ENCODE measurements around the gene LIMD2.

The LIMD2 gene

GRCh38 chr17:63675231-63675606, 24.7 kb downstream of the LIMD2 start:
- no peak overlapping the region for H3K4me3 ChIP-seq (ENCODE audit: low read length, poor library complexity, severe bottlenecking)
- H3K79me2 ChIP-seq (ENCODE audit: insufficient read depth, low read length) = no peaks in the 10 kb centered on the region
- no peaks in the 10 kb centered on the region for H3K9me2 ChIP-seq (replicated peaks; ENCODE audit: low read depth, low read length)
- no peaks in the 10 kb centered on the region for H3F3A ChIP-seq (ENCODE audit: low read depth)
- H2AFZ ChIP-seq (ENCODE audit: low read length) = no peak overlapping the region
- no peak overlapping the region for H3K4me2 ChIP-seq (ENCODE audit: low read depth, low read length, poor library complexity, severe bottlenecking)
- H4K20me1 ChIP-seq (ENCODE audit: insufficient read depth, low read length, poor library complexity, severe bottlenecking) = no peaks in the 10 kb centered on the region
- no peaks in the 10 kb centered on the region for H3K4me1 ChIP-seq (ENCODE audit: insufficient read depth, low read length, poor library complexity, severe bottlenecking)
- H3K27me3 ChIP-seq (ENCODE audit: insufficient read depth, low read length, poor library complexity, severe bottlenecking) = no peaks in the 10 kb centered on the region
- H3K36me3 ChIP-seq (ENCODE audit: insufficient read depth, low read length) = peaks cover 32% of the 10 kb centered on the region; the same call in 1 of the 2 replicates
- TF ChIP-seq EZH2phosphoT487 (IDR thresholded peaks at IDR 0.05; ENCODE audit: borderline replicate concordance) = no peak
- no peak for TF ChIP-seq CTCF (conservative IDR thresholded peaks at IDR 0.05; ENCODE audit: low read length)
- no peak overlapping the region for H3K9ac ChIP-seq (ENCODE audit: low read depth, low read length, poor library complexity, severe bottlenecking)
- no peaks in the 10 kb centered on the region for H3K9me3 ChIP-seq (ENCODE audit: insufficient read depth, low read depth, low read length)

- H3K4me2 ChIP-seq (ENCODE audit: low read depth, low read length, poor library complexity, severe bottlenecking) = no peak overlapping the region
- no peak overlapping the region for H3K9ac ChIP-seq (ENCODE audit: low read depth, low read length, poor library complexity, severe bottlenecking)
- H3K79me2 ChIP-seq (ENCODE audit: insufficient read depth, low read length) = no peaks in the 10 kb centered on the region
- no peak overlapping the region for H2AFZ ChIP-seq (ENCODE audit: low read length)
- no peaks in the 10 kb centered on the region for H3F3A ChIP-seq (ENCODE audit: low read depth)
- H3K27me3 ChIP-seq (ENCODE audit: insufficient read depth, low read length, poor library complexity, severe bottlenecking) = no peaks in the 10 kb centered on the region
- no peaks in the 10 kb centered on the region for H4K20me1 ChIP-seq (ENCODE audit: insufficient read depth, low read length, poor library complexity, severe bottlenecking)
- TF ChIP-seq EZH2phosphoT487 (IDR thresholded peaks at IDR 0.05; ENCODE audit: borderline replicate concordance) (no peak), CTCF (conservative IDR thresholded peaks at IDR 0.05; ENCODE audit: low read length) (no peak)
- H3K9me3 ChIP-seq (ENCODE audit: insufficient read depth, low read depth, low read length) = no peaks in the 10 kb centered on the region
- no peaks in the 10 kb centered on the region for H3K4me1 ChIP-seq (ENCODE audit: insufficient read depth, low read length, poor library complexity, severe bottlenecking)
- H3K36me3 ChIP-seq (ENCODE audit: insufficient read depth, low read length) = peaks cover 54% of the 10 kb centered on the region; the same call in 1 of the 2 replicates
- H3K4me3 ChIP-seq (ENCODE audit: low read length, poor library complexity, severe bottlenecking) = no peak overlapping the region
- H3K9me2 ChIP-seq (replicated peaks; ENCODE audit: low read depth, low read length) = no peaks in the 10 kb centered on the region
Measured at GRCh38 chr17:63672856-63673255, 27.1 kb downstream of the LIMD2 start.

GRCh38 chr17:63665527-63666214, 34.3 kb downstream of the LIMD2 start:
- no peaks in the 10 kb centered on the region for H3K27me3 ChIP-seq (ENCODE audit: insufficient read depth, low read length, poor library complexity, severe bottlenecking)
- H3K4me2 ChIP-seq (ENCODE audit: low read depth, low read length, poor library complexity, severe bottlenecking) = no peak overlapping the region
- no peak for TF ChIP-seq EZH2phosphoT487 (IDR thresholded peaks at IDR 0.05; ENCODE audit: borderline replicate concordance)
- TF ChIP-seq CTCF (conservative IDR thresholded peaks at IDR 0.05; ENCODE audit: low read length) = no peak
- no peaks in the 10 kb centered on the region for H3F3A ChIP-seq (ENCODE audit: low read depth)
- H3K9ac ChIP-seq (ENCODE audit: low read depth, low read length, poor library complexity, severe bottlenecking) = no peak overlapping the region
- no peaks in the 10 kb centered on the region for H3K4me1 ChIP-seq (ENCODE audit: insufficient read depth, low read length, poor library complexity, severe bottlenecking)
- H3K79me2 ChIP-seq (ENCODE audit: insufficient read depth, low read length) = no peaks in the 10 kb centered on the region
- H3K9me2 ChIP-seq (replicated peaks; ENCODE audit: low read depth, low read length) = no peaks in the 10 kb centered on the region
- H2AFZ ChIP-seq (ENCODE audit: low read length) = no peak overlapping the region
- H3K4me3 ChIP-seq (ENCODE audit: low read length, poor library complexity, severe bottlenecking) = no peak overlapping the region
- no peaks in the 10 kb centered on the region for H3K9me3 ChIP-seq (ENCODE audit: insufficient read depth, low read depth, low read length)
- no peaks in the 10 kb centered on the region for H4K20me1 ChIP-seq (ENCODE audit: insufficient read depth, low read length, poor library complexity, severe bottlenecking)
- H3K36me3 ChIP-seq (ENCODE audit: insufficient read depth, low read length) = peaks cover 48% of the 10 kb centered on the region; the same call in 1 of the 2 replicates

Measured in Loucy (cell line).